Breast epithelium (tissue), 4 donors: ENCODE data around the gene SNRPD3. TPM values are rescaled to one million over a fixed set of nuclear protein-coding genes. Genes with fewer than 3 reads are reported as not detected.

Source experiments
- DNase-seq, 2 donors: peaks; one replicate each; pipeline ENCODE4 v3.0.0-alpha.2; 2019; ENCODE audit warnings: low spot score in 2 of 2
- H3K27ac ChIP-seq, 2 donors: fragments of 200-600 bp; sonication (generic) in 1 of 2; one replicate each; pipeline ENCODE4 v1.5.1; 2016 to 2019; ENCODE audit warnings: mild to moderate bottlenecking in 1 of 2
- H3K27me3 ChIP-seq, 2 donors: fragments of 200-600 bp; sonication (generic) in 1 of 2; one replicate each; pipeline versions ENCODE4 v1.5.1 to v1.6.0; 2017 to 2019; ENCODE audit warnings: control low read depth in 1 of 2, mild to moderate bottlenecking in 1 of 2
- H3K36me3 ChIP-seq: fragments of 200-600 bp; one replicate; pipeline ENCODE4 v1.5.1; 2019
- H3K4me1 ChIP-seq, 2 donors: fragments of 200-600 bp; sonication (generic); one replicate each; pipeline ENCODE4 v1.5.1; 2016 to 2019; ENCODE audit warnings: control low read depth in 1 of 2
- H3K4me3 ChIP-seq, 3 donors: fragments of 200-600 bp; sonication (generic); 1 replicate in 2 of 3; 2 replicates in 1 of 3; pipeline ENCODE4 v1.5.1; 2016 to 2019; ENCODE audit warnings: mild to moderate bottlenecking in 3 of 3, moderate library complexity in 2 of 3
- H3K9me3 ChIP-seq, 2 donors: fragments of 200-600 bp; sonication (generic) in 1 of 2; one replicate each; pipeline ENCODE4 v1.5.1; 2016 to 2019; ENCODE audit warnings: control low read depth in 1 of 2
- POLR2A ChIP-seq: fragments of 450-650 bp; IDR thresholded peaks from one replicate; pipeline ENCODE4 v1.6.1; 2016; ENCODE audit warnings: antibody characterized with exemption, mild to moderate bottlenecking, moderate library complexity
- POLR2AphosphoS5 ChIP-seq, 3 donors: sonication (generic); formaldehyde crosslinking; IDR thresholded peaks; one replicate each; pipeline ENCODE4 v1.6.1; 2017; ENCODE audit warnings: antibody characterized with exemption in 3 of 3
- intact Hi-C: fragments of 100-400 bp; cut with DNase I; formaldehyde crosslinking; loops from one replicate; pipeline ENCODE4 v1.15.1; 2023; ENCODE audit warnings: low total_unique reads
- total RNA-seq, 3 donors: library from RNA; depleted of rRNA; stranded (reverse); fragments of >200 nt; gene quantifications; one replicate each; pipeline ENCODE4 v1.1.0, GENCODE V29; 2016
- TF ChIP-seq, protein P1 (sequence below), 3 donors: fragments of 450-650 bp; IDR thresholded peaks; one replicate each; pipeline ENCODE4 v1.5.1; 2016 to 2017; ENCODE audit warnings: antibody characterized with exemption in 3 of 3, mild to moderate bottlenecking in 3 of 3, moderate library complexity in 3 of 3

Gene SNRPD3
- total RNA-seq, 3 donors from 2014 or later, result 105 to 148 (median 124) TPM

DNA sequence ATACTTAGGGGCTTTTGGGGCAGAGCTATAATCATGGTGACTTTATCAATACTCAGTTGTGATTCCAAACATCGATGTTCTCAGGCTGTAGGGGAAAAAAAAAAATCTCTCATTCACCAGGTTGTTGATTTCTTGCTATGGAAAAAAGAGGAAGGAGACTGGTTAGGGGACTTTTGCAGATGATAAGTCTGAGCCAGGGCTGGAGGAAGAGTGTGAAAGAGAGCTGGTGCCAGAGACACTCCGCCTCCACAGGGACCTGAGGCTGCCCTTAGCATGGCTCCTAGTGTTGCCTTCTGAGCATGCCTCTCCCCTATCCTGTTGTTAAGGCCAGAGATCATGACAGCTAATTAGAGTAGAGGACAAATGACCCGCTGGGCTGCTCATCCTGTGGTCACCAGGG is 43.8 kb upstream of the SNRPD3 start:
- TF ChIP-seq, protein P1, sequence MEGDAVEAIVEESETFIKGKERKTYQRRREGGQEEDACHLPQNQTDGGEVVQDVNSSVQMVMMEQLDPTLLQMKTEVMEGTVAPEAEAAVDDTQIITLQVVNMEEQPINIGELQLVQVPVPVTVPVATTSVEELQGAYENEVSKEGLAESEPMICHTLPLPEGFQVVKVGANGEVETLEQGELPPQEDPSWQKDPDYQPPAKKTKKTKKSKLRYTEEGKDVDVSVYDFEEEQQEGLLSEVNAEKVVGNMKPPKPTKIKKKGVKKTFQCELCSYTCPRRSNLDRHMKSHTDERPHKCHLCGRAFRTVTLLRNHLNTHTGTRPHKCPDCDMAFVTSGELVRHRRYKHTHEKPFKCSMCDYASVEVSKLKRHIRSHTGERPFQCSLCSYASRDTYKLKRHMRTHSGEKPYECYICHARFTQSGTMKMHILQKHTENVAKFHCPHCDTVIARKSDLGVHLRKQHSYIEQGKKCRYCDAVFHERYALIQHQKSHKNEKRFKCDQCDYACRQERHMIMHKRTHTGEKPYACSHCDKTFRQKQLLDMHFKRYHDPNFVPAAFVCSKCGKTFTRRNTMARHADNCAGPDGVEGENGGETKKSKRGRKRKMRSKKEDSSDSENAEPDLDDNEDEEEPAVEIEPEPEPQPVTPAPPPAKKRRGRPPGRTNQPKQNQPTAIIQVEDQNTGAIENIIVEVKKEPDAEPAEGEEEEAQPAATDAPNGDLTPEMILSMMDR (IDR thresholded peaks at IDR 0.05), result no peak
- TF ChIP-seq POLR2A (no peak), POLR2AphosphoS5 (IDR thresholded peaks at IDR 0.05) (no peak)
- Histone ChIP-seq H3K9me3 (no peaks in the 10 kb centered on the region), H3K27ac (no peak overlapping the region), H3K4me1 (no peaks in the 10 kb centered on the region), H3K27me3 (no peaks in the 10 kb centered on the region), H3K4me3 (no peak overlapping the region), H3K36me3 (no peaks in the 10 kb centered on the region)
- no peak for DNase-seq
- intact Hi-C loops, result loop anchor here (10.0 kb wide), 1 partner anchor 457 kb away; no protein-coding TSS in a partner anchor

DNA sequence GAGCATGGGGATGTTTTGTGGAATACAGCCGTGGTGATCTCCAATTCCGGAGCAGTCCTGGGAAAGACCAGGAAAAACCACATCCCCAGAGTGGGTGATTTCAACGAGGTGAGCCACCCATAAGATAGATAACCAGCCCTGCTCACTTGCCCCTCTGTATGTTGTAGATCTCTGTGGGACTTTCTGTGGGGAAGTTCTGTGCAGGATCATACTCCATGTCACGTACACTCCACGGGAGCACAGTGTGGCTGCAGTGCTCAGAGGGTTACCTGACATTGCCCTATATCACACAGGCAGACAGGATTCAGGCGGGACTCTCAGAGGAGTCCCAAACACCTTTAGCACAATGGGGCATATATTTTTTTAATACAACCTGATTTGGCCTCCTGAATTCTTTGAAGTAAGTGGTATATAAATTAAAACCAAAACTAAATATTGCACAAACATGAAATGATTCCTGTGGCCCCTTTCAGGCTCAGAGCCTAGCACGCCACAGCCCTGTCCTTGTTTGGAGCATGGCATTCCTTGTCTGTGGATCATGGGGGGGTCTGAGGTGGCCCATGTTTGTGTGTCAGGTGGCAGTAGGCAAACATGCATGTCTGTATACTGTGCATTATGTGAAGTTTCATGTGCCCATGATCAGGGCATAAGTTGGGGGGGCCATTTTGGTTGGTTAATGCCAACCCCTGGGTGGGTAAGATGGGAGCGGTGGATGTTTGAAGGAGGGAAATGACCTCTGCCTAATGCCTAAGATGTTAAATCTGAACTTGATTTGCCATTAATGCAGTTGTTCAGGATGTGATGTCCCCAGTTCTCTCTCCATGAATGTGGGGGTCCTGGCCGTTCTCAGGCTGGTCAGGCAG is 42.2 kb upstream of the SNRPD3 start:
- intact Hi-C loops, result loop anchor here (10.0 kb wide), 1 partner anchor 459 kb away; no protein-coding TSS in a partner anchor
- no peaks in the 10 kb centered on the region for H3K27me3 ChIP-seq
- TF ChIP-seq POLR2AphosphoS5 (IDR thresholded peaks at IDR 0.05) (no peak), POLR2A (no peak)
- TF ChIP-seq, protein P1 (IDR thresholded peaks at IDR 0.05), result no peak
- no peaks in the 10 kb centered on the region for H3K9me3 ChIP-seq
- no peaks in the 10 kb centered on the region for H3K4me1 ChIP-seq
- no peak overlapping the region for H3K4me3 ChIP-seq
- no peak overlapping the region for H3K27ac ChIP-seq
- DNase-seq, result no peak
- no peaks in the 10 kb centered on the region for H3K36me3 ChIP-seq

DNA sequence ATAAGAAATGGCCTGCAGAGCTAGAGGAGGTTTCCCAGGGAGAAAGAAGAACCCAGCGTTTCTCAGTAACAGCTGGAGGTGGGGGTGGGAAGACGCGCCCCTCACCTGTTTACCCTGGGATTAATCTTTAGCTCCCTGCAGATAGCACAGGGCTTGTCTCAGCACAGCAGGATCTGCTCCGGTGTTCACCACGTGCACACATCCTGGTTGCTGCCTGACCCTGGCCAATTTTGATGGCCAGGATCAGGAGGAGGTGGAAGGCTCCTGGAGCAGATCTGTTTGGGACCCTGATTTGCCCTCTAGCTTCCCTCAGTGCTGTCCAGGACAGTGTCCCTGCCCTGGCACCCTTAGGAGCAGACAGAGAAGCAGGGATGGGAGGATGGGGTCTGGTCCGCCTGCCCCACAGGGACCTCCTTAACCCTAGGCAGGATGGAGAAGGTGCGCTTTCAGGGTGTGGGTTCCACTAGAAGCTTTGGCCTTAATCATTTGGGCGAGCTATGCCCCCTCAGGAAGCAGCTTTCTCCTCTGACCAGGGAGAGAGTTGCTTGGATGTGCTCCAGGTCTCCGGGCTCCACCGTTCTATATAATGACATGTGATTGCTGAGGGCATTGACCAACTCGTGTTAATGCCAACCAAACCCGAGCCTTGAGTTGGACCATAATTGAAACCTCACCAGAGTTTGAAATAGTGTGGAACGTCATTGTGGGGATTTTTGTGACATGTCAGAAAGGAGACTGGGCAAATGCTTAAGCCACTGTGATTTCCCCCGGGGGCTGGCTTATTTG is 41.4 kb upstream of the SNRPD3 start:
- H3K27ac ChIP-seq, result no peak overlapping the region
- H3K27me3 ChIP-seq, result no peaks in the 10 kb centered on the region
- H3K4me3 ChIP-seq, result no peak overlapping the region
- no peaks in the 10 kb centered on the region for H3K36me3 ChIP-seq
- intact Hi-C loops, result loop anchor here (10.0 kb wide), 1 partner anchor 460 kb away; no protein-coding TSS in a partner anchor
- TF ChIP-seq POLR2A, result no peak
- DNase-seq, result no peak
- no peaks in the 10 kb centered on the region for H3K9me3 ChIP-seq
- no peaks in the 10 kb centered on the region for H3K4me1 ChIP-seq

DNA sequence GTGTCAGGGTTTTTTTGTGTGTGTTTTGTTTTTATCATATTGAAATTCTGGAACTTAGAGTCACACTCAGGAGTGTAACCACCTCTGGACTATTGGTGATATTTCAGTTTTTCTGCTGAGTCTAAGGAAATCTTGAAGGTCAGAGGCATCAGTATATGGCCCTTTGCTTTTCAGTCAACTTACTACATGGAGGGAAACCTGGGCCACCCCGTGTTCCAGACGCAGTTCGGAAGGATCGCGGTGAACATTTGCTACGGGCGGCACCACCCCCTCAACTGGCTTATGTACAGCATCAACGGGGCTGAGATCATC is 40.8 kb upstream of the SNRPD3 start:
- intact Hi-C loops, result loop anchor here (10.0 kb wide), 1 partner anchor 460 kb away; no protein-coding TSS in a partner anchor
- no peaks in the 10 kb centered on the region for H3K9me3 ChIP-seq
- H3K4me1 ChIP-seq, result no peaks in the 10 kb centered on the region
- no peaks in the 10 kb centered on the region for H3K36me3 ChIP-seq
- H3K4me3 ChIP-seq, result no peak overlapping the region
- no peak for DNase-seq
- TF ChIP-seq, protein P1 (IDR thresholded peaks at IDR 0.05), result no peak
- no peak overlapping the region for H3K27ac ChIP-seq
- no peaks in the 10 kb centered on the region for H3K27me3 ChIP-seq

DNA sequence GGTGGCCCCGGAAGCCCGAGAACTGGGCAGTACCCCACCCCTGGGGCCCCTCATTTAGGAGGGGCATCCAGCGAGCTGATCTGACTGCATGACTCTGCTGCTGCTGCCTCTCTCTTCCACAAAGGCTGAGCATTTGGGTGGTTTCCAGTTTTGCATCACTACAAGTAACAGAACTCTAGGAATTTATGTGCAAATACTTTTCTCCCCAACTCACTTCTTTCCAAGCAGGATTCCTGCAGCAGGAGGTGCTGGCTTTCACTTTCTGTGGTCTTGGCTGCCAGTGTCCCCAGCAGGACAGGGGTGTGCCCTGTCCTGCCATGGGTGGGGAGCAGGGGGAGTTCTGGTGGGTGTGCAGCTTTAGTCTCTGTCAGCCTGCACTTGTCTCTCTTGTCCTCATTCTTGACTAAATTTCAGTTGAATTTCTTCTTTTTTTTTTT is 39.5 kb upstream of the SNRPD3 start:
- H3K9me3 ChIP-seq, result no peaks in the 10 kb centered on the region
- no peak overlapping the region for H3K27ac ChIP-seq
- no peak for TF ChIP-seq POLR2A
- TF ChIP-seq, protein P1 (IDR thresholded peaks at IDR 0.05), result no peak
- TF ChIP-seq POLR2AphosphoS5 (IDR thresholded peaks at IDR 0.05), result no peak
- H3K36me3 ChIP-seq, result no peaks in the 10 kb centered on the region
- intact Hi-C loops, result loop anchor here (10.0 kb wide), 1 partner anchor 462 kb away; no protein-coding TSS in a partner anchor
- no peaks in the 10 kb centered on the region for H3K4me1 ChIP-seq
- no peaks in the 10 kb centered on the region for H3K27me3 ChIP-seq
- H3K4me3 ChIP-seq, result no peak overlapping the region
- DNase-seq, result no peak
